ENCODE results near the gene LRG1. TPM values are rescaled to one million over a fixed set of nuclear protein-coding genes. Genes with fewer than 3 reads are reported as not detected.

Gene LRG1
- total RNA-seq, 1 experiment from 2014 or later = not detected

DNA sequence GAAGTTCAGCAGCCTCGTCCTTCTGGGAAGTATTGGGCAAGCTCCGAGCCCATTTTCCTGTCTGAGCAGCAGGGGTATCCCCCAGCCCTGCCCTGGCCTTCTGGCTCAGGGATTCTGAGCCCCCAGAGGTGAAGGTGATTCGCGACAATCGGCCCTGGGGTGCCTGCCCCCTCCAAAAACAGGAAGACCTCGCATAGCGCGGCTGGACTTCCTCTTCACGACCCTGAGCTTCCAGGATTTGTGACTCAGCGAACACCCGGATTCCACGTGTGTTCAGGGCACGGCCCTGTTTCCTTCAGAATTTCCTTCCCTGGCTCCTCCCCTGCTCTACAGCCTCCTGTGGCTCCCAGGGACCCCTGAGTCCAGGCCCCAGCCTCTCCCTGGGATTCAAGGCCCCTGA is 19.7 kb upstream of the LRG1 start, which contains the start of gene SEMA6B:
SEMA6B (minus strand) TSS at position 116 of the 400 bp plus-strand sequence. CDS start 1,227 bp downstream, outside the sequence.
- intact Hi-C loops (cut with micrococcal nuclease; ENCODE audit: unreplicated experiment) = loop anchor here (2.0 kb wide), 1 partner anchor 77 kb away; no protein-coding TSS in a partner anchor

DNA sequence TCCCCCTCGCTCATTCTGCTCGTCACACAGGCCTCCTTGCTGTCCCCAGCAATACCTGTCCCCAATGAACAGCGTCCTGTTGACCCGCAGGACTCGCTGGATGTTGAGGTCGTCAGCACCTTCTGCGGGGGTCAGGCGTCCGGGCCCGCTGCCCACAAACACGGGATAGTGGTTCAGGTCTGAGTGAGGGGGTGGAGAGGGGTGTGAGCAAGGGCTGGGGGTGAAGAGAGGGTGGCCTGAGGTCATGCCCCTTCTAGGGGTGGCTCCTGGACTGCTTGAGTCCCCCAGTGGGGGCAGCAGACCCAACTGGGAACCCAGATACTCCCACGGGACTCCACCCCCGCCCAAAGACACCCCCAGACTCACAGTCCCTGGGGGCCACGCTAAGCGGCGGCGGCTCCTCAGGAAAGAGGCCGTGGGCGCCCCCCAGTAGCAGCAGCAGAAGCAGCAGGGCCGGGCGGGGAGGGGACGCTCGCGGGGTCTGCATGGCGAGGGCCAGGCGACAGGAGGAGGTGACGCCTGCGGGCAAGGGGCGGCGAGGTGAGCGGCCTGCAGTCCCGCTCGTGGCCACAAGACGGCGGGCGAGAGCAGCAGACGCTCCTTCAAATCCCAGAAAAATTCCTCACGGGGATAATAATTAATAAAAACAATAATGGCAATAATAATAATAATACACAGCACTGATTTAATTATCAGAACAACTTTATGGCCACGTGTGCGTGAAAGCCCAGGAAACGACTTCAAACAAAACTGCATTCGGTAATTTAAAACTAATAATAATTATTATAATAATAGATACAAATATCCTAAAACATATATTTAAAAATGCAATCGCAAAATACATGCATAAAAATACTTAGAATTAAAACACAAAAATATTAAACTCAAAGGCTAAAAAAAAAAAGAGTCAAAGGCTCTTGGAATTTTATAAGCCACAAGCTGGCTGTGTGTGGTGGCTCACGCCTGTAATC is 18.4 kb upstream of the LRG1 start:
- no TSS peak for BruUV-seq (replicated peaks)
- Histone ChIP-seq H3K9me3 (ENCODE audit: low read depth, low read length, poor library complexity, severe bottlenecking) (no peaks in the 10 kb centered on the region), H3K27ac (ENCODE audit: low read depth, low read length, poor library complexity, severe bottlenecking) (no peak overlapping the region), H3K4me3 (ENCODE audit: low read depth, low read length, poor library complexity, severe bottlenecking) (peak overlapping the region; percentile 19), H3K36me3 (ENCODE audit: insufficient read depth, low read length, poor library complexity, severe bottlenecking) (no peaks in the 10 kb centered on the region), H3K4me1 (ENCODE audit: insufficient read depth, low read length, poor library complexity, severe bottlenecking) (no peaks in the 10 kb centered on the region), H3K27me3 (replicated peaks; ENCODE audit: insufficient read depth, low read depth, low read length, poor library complexity) (no peaks in the 10 kb centered on the region)
- intact Hi-C loops (cut with micrococcal nuclease; ENCODE audit: unreplicated experiment) = loop anchor here (2.0 kb wide), 1 partner anchor 79 kb away; no protein-coding TSS in a partner anchor
- ChIA-PET POLR2A (ENCODE audit: low non-redundant PET) (no interaction called here), CTCF (interaction anchor here (1.1 kb wide), 1 partner anchor 233 kb away, joined by 3 read pairs; no protein-coding TSS in a partner anchor)
- DNase-seq (ENCODE audit: low spot score) = peak; percentile 39
- no peak for TF ChIP-seq EZH2 (IDR thresholded peaks at IDR 0.05; ENCODE audit: borderline replicate concordance, low read depth, low read length, poor library complexity, severe bottlenecking)
- TF ChIP-seq, protein P1, sequence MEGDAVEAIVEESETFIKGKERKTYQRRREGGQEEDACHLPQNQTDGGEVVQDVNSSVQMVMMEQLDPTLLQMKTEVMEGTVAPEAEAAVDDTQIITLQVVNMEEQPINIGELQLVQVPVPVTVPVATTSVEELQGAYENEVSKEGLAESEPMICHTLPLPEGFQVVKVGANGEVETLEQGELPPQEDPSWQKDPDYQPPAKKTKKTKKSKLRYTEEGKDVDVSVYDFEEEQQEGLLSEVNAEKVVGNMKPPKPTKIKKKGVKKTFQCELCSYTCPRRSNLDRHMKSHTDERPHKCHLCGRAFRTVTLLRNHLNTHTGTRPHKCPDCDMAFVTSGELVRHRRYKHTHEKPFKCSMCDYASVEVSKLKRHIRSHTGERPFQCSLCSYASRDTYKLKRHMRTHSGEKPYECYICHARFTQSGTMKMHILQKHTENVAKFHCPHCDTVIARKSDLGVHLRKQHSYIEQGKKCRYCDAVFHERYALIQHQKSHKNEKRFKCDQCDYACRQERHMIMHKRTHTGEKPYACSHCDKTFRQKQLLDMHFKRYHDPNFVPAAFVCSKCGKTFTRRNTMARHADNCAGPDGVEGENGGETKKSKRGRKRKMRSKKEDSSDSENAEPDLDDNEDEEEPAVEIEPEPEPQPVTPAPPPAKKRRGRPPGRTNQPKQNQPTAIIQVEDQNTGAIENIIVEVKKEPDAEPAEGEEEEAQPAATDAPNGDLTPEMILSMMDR (conservative IDR thresholded peaks at IDR 0.05; ENCODE audit: low read depth, low read length) = peak; percentile 93

More for the DNA sequence above, 19.7 kb upstream of the LRG1 start, which contains the start of gene SEMA6B:
- Histone ChIP-seq H3K27me3 (replicated peaks; ENCODE audit: insufficient read depth, low read depth, low read length, poor library complexity) (no peaks in the 10 kb centered on the region), H3K27ac (ENCODE audit: low read depth, low read length, poor library complexity, severe bottlenecking) (no peak within 1 kb of the TSS), H3K36me3 (ENCODE audit: insufficient read depth, low read length, poor library complexity, severe bottlenecking) (no peaks in the 10 kb centered on the region), H3K9me3 (ENCODE audit: low read depth, low read length, poor library complexity, severe bottlenecking) (no peaks in the 10 kb centered on the region), H3K4me1 (ENCODE audit: insufficient read depth, low read length, poor library complexity, severe bottlenecking) (no peaks in the 10 kb centered on the region), H3K4me3 (ENCODE audit: low read depth, low read length, poor library complexity, severe bottlenecking) (no peak within 1 kb of the TSS)
- POLR2A ChIA-PET (ENCODE audit: low non-redundant PET) = no interaction called here
- DNase-seq (ENCODE audit: low spot score) = no peak
- no TSS peak for BruUV-seq (replicated peaks)
- CTCF ChIA-PET = interaction anchor here (0.5 to 1.1 kb wide), 2 partner anchors 94 to 231 kb away, joined by 3 to 4 read pairs; no protein-coding TSS in a partner anchor
- TF ChIP-seq, protein P1 (conservative IDR thresholded peaks at IDR 0.05; ENCODE audit: low read depth, low read length) = no peak
- no peak for TF ChIP-seq EZH2 (IDR thresholded peaks at IDR 0.05; ENCODE audit: borderline replicate concordance, low read depth, low read length, poor library complexity, severe bottlenecking)

DNA sequence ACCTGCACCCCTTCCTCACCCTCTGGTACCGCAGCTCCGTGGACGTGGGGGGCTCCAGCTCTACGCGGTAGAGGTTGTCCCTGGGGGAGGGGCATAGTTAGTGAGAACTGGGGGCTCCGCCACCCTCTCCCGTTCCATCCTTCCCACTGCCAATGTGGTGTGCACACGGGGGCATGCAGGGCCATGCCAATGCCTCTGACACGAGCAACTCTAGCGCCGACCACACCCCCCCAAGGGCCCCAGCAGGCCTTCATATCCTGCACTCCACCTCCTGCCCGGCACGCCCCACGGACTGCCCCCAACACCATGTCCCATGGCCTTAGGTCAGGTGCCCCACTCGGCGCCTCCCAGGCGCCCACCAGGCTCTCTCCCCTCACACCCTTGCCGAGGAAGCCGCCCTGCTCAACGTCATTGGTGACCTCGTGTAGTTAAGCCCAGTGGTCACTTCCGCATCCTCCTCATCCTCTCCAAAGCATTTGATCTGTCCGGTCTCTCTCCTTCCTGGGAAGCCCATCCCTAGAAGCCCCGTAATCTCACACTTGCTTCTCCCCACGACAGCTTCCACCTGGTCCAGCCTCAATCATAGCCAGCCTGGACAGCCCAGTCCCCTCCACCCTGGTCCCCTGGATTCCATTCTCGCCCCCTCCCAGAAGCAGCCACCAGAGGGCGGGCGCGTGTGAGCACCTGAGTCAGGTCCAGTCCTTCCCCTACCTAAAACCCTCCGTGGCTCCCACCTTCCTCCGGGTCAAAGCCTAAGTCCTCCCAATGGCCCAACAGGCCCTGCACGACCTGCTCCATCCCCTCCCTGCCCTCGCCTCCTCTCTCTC is 17.5 kb upstream of the LRG1 start:
- H3K9me3 ChIP-seq (ENCODE audit: low read depth, low read length, poor library complexity, severe bottlenecking) = no peaks in the 10 kb centered on the region
- H3K27me3 ChIP-seq (replicated peaks; ENCODE audit: insufficient read depth, low read depth, low read length, poor library complexity) = no peaks in the 10 kb centered on the region
- no peak overlapping the region for H3K4me3 ChIP-seq (ENCODE audit: low read depth, low read length, poor library complexity, severe bottlenecking)
- DNase-seq (ENCODE audit: low spot score) = no peak
- no peaks in the 10 kb centered on the region for H3K4me1 ChIP-seq (ENCODE audit: insufficient read depth, low read length, poor library complexity, severe bottlenecking)
- CTCF ChIA-PET = no interaction called here
- BruUV-seq (replicated peaks) = no TSS peak
- POLR2A ChIA-PET (ENCODE audit: low non-redundant PET) = no interaction called here
- no peaks in the 10 kb centered on the region for H3K36me3 ChIP-seq (ENCODE audit: insufficient read depth, low read length, poor library complexity, severe bottlenecking)
- intact Hi-C loops (cut with micrococcal nuclease; ENCODE audit: unreplicated experiment) = no loop called here
- H3K27ac ChIP-seq (ENCODE audit: low read depth, low read length, poor library complexity, severe bottlenecking) = no peak overlapping the region
- TF ChIP-seq EZH2 (IDR thresholded peaks at IDR 0.05; ENCODE audit: borderline replicate concordance, low read depth, low read length, poor library complexity, severe bottlenecking) = no peak
- TF ChIP-seq, protein P1 (conservative IDR thresholded peaks at IDR 0.05; ENCODE audit: low read depth, low read length) = peak; percentile 49

Measured in A673 (cell line).